Vagina (tissue), 2 donors: ENCODE data around the gene IFNW1.

Source experiments
- CTCF ChIP-seq, 3 experiments: fragments of 450-650 bp in 2 of 3; fragments of 200-600 bp in 1 of 3; sonication (generic) in 1 of 3; IDR thresholded peaks; one replicate each; pipeline ENCODE4 v1.5.1; 2017 to 2019; ENCODE audit warnings: antibody characterized with exemption in 3 of 3, mild to moderate bottlenecking in 2 of 3, moderate library complexity in 2 of 3
- POLR2A ChIP-seq, 2 donors: fragments of 450-650 bp; IDR thresholded peaks; one replicate each; pipeline ENCODE4 v1.6.1; 2017; ENCODE audit warnings: antibody characterized with exemption in 2 of 2, mild to moderate bottlenecking in 2 of 2, moderate library complexity in 2 of 2
- POLR2AphosphoS5 ChIP-seq, 2 donors: sonication (generic); formaldehyde crosslinking; IDR thresholded peaks; one replicate each; pipeline ENCODE4 v1.9.0; 2017; ENCODE audit warnings: antibody characterized with exemption in 2 of 2, mild to moderate bottlenecking in 2 of 2, low read depth in 1 of 2; ENCODE audit not compliant: insufficient read depth in 1 of 2

GRCh38 chr9:21097817-21098216, 43.8 kb downstream of the IFNW1 start:
- TF ChIP-seq CTCF (IDR thresholded peaks at IDR 0.05): no peak
- TF ChIP-seq POLR2A (IDR thresholded peaks at IDR 0.05): no peak
- no peak for TF ChIP-seq POLR2AphosphoS5 (IDR thresholded peaks at IDR 0.05; ENCODE audit: insufficient read depth in 1 of 2, low read depth in 1 of 2)
